ENCODE data around the gene GLB1L. TPM values are rescaled to one million over a fixed set of nuclear protein-coding genes. Genes with fewer than 3 reads are reported as not detected.
"Not testable (repeated sequence)": the region's sequence is repeated elsewhere in the genome, so short reads cannot be mapped to it uniquely, and the experiment has no call there.

The GLB1L gene
- polyA plus RNA-seq, 1 of the 3 experiments (the other 2 are of a cell fraction), result 11.7 TPM

GRCh38 chr2:219200502-219201326 is 44.5 kb downstream of the GLB1L start:
- not testable (repeated sequence) for H3K4me1 ChIP-seq (ENCODE audit: control insufficient read depth in 1 of 2, insufficient read depth in 2 of 2, low read depth in 1 of 2, low read length in 1 of 2); DNase-seq; H2AFZ ChIP-seq (ENCODE audit: low read depth); H3K36me3 ChIP-seq (replicated peaks in 1 of 2; ENCODE audit: control insufficient read depth in 1 of 2, insufficient read depth in 2 of 2, low read length in 1 of 2); H3K79me2 ChIP-seq (ENCODE audit: insufficient read depth); H3K9me2 ChIP-seq; H4K20me1 ChIP-seq (ENCODE audit: insufficient read depth); H3K9ac ChIP-seq; H3K27me3 ChIP-seq (ENCODE audit: insufficient read depth); H3K27ac ChIP-seq (ENCODE audit: low read depth in 2 of 2, low read length in 1 of 2); H3K4me2 ChIP-seq; H3K4me3 ChIP-seq (ENCODE audit: low read depth in 2 of 2, low read length in 1 of 2); H3K9me3 ChIP-seq; H3F3A ChIP-seq (replicated peaks; ENCODE audit: insufficient read depth)
- WGBS (ENCODE audit: low lambda C conversion rate), result 84% methylated on average over 22 of the region's 26 CpGs
- ChIA-PET CTCF (interaction anchor here (1.2 to 2.4 kb wide), 3 partner anchors 13 to 41 kb away, joined by 3 to 10 read pairs (median 9); partner anchors contain the start of gene NHEJ1), POLR2A (interaction anchor here (0.8 kb wide), 1 partner anchor 13 kb away, joined by 3 read pairs; no protein-coding TSS in a partner anchor)

GRCh38 chr2:219199470-219200211 is 45.6 kb downstream of the GLB1L start:
- WGBS (ENCODE audit: low lambda C conversion rate), result 72% methylated on average over 12 of the region's 12 CpGs
- peaks cover 8% of the 10 kb centered on the region; the same call in 1 of the 2 replicates for H3K27me3 ChIP-seq (ENCODE audit: insufficient read depth)
- no peaks in the 10 kb centered on the region for H4K20me1 ChIP-seq (ENCODE audit: insufficient read depth)
- no peak overlapping the region for H3K4me2 ChIP-seq
- POLR2A ChIA-PET, result no interaction called here
- DNase-seq, result no peak
- H3K9ac ChIP-seq, result no peak overlapping the region
- no peak overlapping the region for H3K4me3 ChIP-seq (ENCODE audit: low read depth in 2 of 2, low read length in 1 of 2)
- H3K27ac ChIP-seq (ENCODE audit: low read depth in 2 of 2, low read length in 1 of 2), result no peak overlapping the region
- CTCF ChIA-PET, result interaction anchor here (0.6 to 1.6 kb wide), 5 partner anchors 23 to 316 kb away, joined by 3 to 9 read pairs (median 3); partner anchors contain the start of gene CNPPD1
- H3K36me3 ChIP-seq (replicated peaks in 1 of 2; ENCODE audit: control insufficient read depth in 1 of 2, insufficient read depth in 2 of 2, low read length in 1 of 2), result no peaks in the 10 kb centered on the region
- H3K4me1 ChIP-seq (ENCODE audit: control insufficient read depth in 1 of 2, insufficient read depth in 2 of 2, low read depth in 1 of 2, low read length in 1 of 2), result no peaks in the 10 kb centered on the region
- H3K9me3 ChIP-seq, result no peaks in the 10 kb centered on the region
- TF ChIP-seq SMC3 (IDR thresholded peaks at IDR 0.05; ENCODE audit: low read depth, low read length), result no peak
- TF ChIP-seq, protein P1, sequence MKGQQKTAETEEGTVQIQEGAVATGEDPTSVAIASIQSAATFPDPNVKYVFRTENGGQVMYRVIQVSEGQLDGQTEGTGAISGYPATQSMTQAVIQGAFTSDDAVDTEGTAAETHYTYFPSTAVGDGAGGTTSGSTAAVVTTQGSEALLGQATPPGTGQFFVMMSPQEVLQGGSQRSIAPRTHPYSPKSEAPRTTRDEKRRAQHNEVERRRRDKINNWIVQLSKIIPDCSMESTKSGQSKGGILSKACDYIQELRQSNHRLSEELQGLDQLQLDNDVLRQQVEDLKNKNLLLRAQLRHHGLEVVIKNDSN (IDR thresholded peaks at IDR 0.05; ENCODE audit: borderline replicate concordance, low read depth), result no peak
- no peak for TF ChIP-seq FOXM1 (IDR thresholded peaks at IDR 0.05; ENCODE audit: low read depth)
- no peak for TF ChIP-seq JUND (IDR thresholded peaks at IDR 0.05)
- TF ChIP-seq NFIC (IDR thresholded peaks at IDR 0.05; ENCODE audit: borderline replicate concordance), result no peak
- no peak for TF ChIP-seq MAX (IDR thresholded peaks at IDR 0.05; ENCODE audit: low read depth)
- TF ChIP-seq, protein P2, sequence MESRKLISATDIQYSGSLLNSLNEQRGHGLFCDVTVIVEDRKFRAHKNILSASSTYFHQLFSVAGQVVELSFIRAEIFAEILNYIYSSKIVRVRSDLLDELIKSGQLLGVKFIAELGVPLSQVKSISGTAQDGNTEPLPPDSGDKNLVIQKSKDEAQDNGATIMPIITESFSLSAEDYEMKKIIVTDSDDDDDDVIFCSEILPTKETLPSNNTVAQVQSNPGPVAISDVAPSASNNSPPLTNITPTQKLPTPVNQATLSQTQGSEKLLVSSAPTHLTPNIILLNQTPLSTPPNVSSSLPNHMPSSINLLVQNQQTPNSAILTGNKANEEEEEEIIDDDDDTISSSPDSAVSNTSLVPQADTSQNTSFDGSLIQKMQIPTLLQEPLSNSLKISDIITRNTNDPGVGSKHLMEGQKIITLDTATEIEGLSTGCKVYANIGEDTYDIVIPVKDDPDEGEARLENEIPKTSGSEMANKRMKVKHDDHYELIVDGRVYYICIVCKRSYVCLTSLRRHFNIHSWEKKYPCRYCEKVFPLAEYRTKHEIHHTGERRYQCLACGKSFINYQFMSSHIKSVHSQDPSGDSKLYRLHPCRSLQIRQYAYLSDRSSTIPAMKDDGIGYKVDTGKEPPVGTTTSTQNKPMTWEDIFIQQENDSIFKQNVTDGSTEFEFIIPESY (IDR thresholded peaks at IDR 0.05; ENCODE audit: borderline replicate concordance, low read depth), result no peak
- no peak for TF ChIP-seq RAD21 (IDR thresholded peaks at IDR 0.05; ENCODE audit: low read length)
- no peak for TF ChIP-seq RFX5 (IDR thresholded peaks at IDR 0.05; ENCODE audit: low read length)
- no peak for TF ChIP-seq TAF1 (IDR thresholded peaks at IDR 0.05; ENCODE audit: borderline replicate concordance, low read depth, low read length)
- TF ChIP-seq EP300 (IDR thresholded peaks at IDR 0.05; ENCODE audit: borderline replicate concordance in 1 of 2, low read depth in 1 of 2, low read length in 1 of 2), result no peak
- no peak for TF ChIP-seq EZH2phosphoT487 (IDR thresholded peaks at IDR 0.05; ENCODE audit: borderline replicate concordance, low read depth)
- TF ChIP-seq NRF1 (IDR thresholded peaks at IDR 0.05; ENCODE audit: low read depth, low read length), result no peak
- TF ChIP-seq PBX3 (IDR thresholded peaks at IDR 0.05), result no peak
- H3K79me2 ChIP-seq (ENCODE audit: insufficient read depth), result no peaks in the 10 kb centered on the region
- H3K9me2 ChIP-seq, result no peaks in the 10 kb centered on the region
- no peak overlapping the region for H2AFZ ChIP-seq (ENCODE audit: low read depth)
- no peaks in the 10 kb centered on the region for H3F3A ChIP-seq (replicated peaks; ENCODE audit: insufficient read depth)
